Right renal pelvis (tissue), 4 donors: ENCODE data around the gene CCDC59. TPM values are rescaled to one million over a fixed set of nuclear protein-coding genes. Genes with fewer than 3 reads are reported as not detected.

ENCODE experiments used
- DNase-seq, 4 donors: peaks; one replicate each; pipeline ENCODE4 v3.0.0-alpha.2; 2013; ENCODE audit warnings: low read depth in 4 of 4, low spot score in 3 of 4, missing footprints in 1 of 4
- polyA plus RNA-seq, 4 donors: library from polyadenylated mRNA; unstranded; fragments of 120-200 nt; gene quantifications; one replicate each; pipeline ENCODE4 v1.2.1, GENCODE V29; 2013; ENCODE audit not compliant: insufficient read length in 4 of 4

Gene CCDC59
- polyA plus RNA-seq, 4 donors = 51.4 to 65.5 (median 54.5) TPM

DNA sequence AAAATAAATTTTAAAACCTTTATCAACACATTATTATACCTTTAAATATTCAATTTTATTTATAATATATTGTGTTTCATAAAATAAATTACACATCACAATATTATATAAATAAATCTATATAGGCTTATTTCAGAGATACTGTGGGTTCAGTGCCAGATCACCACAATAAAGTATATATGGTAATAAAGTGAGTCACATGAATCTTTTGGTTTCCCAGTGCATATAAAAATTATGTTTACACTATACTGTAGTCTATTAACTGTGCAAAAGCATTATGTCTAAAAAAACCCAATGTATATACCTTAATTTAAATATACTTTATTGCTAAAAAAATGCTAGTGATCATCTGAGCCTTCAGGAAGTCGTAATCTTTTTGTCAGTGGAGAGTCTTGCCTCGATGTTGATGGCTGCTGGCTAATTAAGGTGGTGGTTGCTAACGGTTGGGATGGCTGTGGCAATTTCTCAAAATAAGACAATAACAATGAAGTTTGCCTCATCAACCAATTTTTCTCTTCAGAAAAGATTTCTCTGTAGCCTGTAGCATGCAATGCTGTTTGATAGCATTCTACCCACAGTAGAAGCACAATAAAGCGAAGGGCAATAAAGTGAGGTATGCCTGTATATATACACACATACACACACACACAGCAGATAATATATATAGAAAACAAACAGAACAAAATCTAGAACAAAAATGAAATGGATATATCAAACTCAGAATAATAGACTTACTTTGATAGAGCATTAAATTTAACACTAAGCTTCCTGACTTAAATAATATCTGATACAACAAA lies 32.4 kb downstream of the CCDC59 start:
- DNase-seq = no peak

- no peak for DNase-seq
These were observed 38.9 kb downstream of the CCDC59 start for GRCh38 chr12:82319276-82319675.

DNA sequence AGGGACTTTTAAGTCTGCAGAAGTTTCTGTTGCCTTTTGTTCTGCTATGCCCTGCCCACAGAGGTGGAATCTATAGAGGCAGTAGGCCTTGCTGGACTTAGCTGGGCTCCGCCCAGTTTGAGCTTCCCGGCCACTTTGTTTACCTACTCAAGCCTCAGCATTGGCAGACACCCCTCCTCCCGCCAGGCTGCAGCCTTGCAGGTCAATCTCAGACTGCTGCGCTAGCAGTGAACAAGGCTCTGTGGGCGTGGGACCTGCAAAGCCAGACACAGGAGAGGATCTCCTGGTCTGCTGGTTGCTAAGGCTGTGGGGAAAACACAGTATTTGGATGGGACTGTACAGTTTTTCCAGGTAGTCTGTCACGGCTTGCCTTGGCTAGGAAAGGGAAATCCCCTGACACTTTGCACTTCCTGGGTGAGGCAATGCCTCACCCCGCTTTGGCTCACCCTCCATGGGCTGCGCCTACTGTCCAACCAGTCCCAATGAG lies 43.7 kb downstream of the CCDC59 start:
- DNase-seq = no peak

Other genes with a start within 250 kb of the CCDC59 start
- 10 to 100 TPM; 14.3 to 19.6 (median 15.9) TPM for gene METTL25, start 142 bp upstream of the CCDC59 start, polyA plus RNA-seq